SU-DHL-6 (cell line): ENCODE measurements around the gene AKIRIN1.
"Not testable (repeated sequence)": the region's sequence is repeated elsewhere in the genome, so short reads cannot be mapped to it uniquely, and the experiment has no call there.

Experiments used
- H2AFZ ChIP-seq: fragments of 200-600 bp; sonication (generic); 2 replicates; pipeline ENCODE4 v1.6.1; 2014; ENCODE audit warnings: low read depth, mild to moderate bottlenecking, moderate library complexity, mixed read lengths, antibody characterized with exemption, low read length; ENCODE audit not compliant: severe bottlenecking
- H3F3A ChIP-seq: fragments of 200-600 bp; shearing (Covaris generic); 2 replicates; pipeline ENCODE4 v1.6.0; 2016; ENCODE audit warnings: antibody characterized with exemption, mild to moderate bottlenecking; ENCODE audit not compliant: insufficient read depth
- H3K27ac ChIP-seq: fragments of 200-600 bp; sonication (generic); 2 replicates; pipeline ENCODE4 v1.5.1; 2016; ENCODE audit warnings: low read depth, mild to moderate bottlenecking, low read length, moderate library complexity, mixed read lengths
- H3K27me3 ChIP-seq: fragments of 200-600 bp; sonication (generic), shearing (Covaris generic); 2 replicates; pipeline ENCODE4 v1.6.0; 2014; ENCODE audit warnings: mild to moderate bottlenecking, low read length
- H3K36me3 ChIP-seq: fragments of 200-600 bp; sonication (generic); 2 replicates; pipeline ENCODE4 v1.6.1; 2014; ENCODE audit warnings: mild to moderate bottlenecking, low read length, mixed read lengths
- H3K4me2 ChIP-seq: fragments of 300-600, 200-600 bp; shearing (Covaris generic), sonication (generic); 2 replicates; pipeline ENCODE4 v1.6.0; 2014; ENCODE audit warnings: low read length, low read depth, mild to moderate bottlenecking; ENCODE audit not compliant: poor library complexity, severe bottlenecking
- H3K4me3 ChIP-seq: fragments of 200-600 bp; sonication (generic); 2 replicates; pipeline ENCODE4 v1.5.1; 2014; ENCODE audit warnings: antibody characterized with exemption, low read length, mild to moderate bottlenecking, mixed read lengths; ENCODE audit not compliant: insufficient read depth, poor library complexity, severe bottlenecking
- H3K79me2 ChIP-seq: fragments of 200-600 bp; sonication (generic); 2 replicates; pipeline ENCODE4 v1.6.1; 2014; ENCODE audit warnings: mild to moderate bottlenecking, low read length, moderate library complexity; ENCODE audit not compliant: insufficient read depth
- H3K9ac ChIP-seq: fragments of 200-600 bp; sonication (generic); 2 replicates; pipeline ENCODE4 v1.7.0; 2014; ENCODE audit warnings: mild to moderate bottlenecking, low read length
- H3K9me2 ChIP-seq: fragments of 200-600 bp; sonication (generic); replicated peaks from 2 replicates; pipeline ENCODE4 v1.6.1; 2014; ENCODE audit warnings: low read length; ENCODE audit not compliant: insufficient read depth
- H3K9me3 ChIP-seq: fragments of 200-600 bp; sonication (generic); 2 replicates; pipeline ENCODE4 v1.6.1; 2014; ENCODE audit warnings: low read length, mixed read lengths; ENCODE audit not compliant: insufficient read depth
- H4K20me1 ChIP-seq: fragments of 200-600 bp; sonication (generic); 2 replicates; pipeline ENCODE4 v1.6.1; 2014; ENCODE audit warnings: low read depth, mild to moderate bottlenecking, antibody characterized with exemption, low read length, moderate library complexity, mixed read lengths
- EZH2phosphoT487 ChIP-seq: fragments of 200-600 bp; sonication (generic), shearing (Covaris generic); conservative IDR thresholded peaks from 2 replicates; pipeline ENCODE4 v1.6.1; 2018; ENCODE audit warnings: mild to moderate bottlenecking, antibody characterized with exemption, low read length, moderate library complexity, mixed read lengths
- TF ChIP-seq, protein P1 (sequence below): fragments of 200-600 bp; sonication (generic); IDR thresholded peaks from one replicate; pipeline ENCODE4 v1.5.1; 2017; ENCODE audit warnings: antibody characterized with exemption, mild to moderate bottlenecking, low read length, moderate library complexity; ENCODE audit not compliant: insufficient read depth, poor library complexity, severe bottlenecking

AKIRIN1 gene

DNA sequence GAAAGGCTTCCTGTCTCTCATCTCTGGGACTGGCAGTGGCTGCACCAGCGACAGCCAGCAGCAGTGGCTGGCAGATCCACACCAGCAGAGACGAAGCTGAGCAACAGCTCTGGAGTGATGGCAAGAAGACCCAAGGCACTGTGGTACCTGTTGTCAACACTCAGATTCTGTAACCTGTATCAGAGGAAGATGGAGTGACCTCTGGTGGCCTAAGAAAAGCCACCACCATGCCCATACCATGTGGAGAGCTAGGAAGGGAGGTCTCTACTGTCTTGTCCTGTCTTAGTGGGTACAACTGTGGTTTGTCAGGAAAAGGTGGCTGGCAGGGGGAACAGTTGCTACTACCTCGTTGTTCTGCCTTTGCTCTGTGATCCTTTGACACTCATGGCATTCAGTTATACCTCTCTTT is 26.9 kb upstream of the AKIRIN1 start:
- no peaks in the 10 kb centered on the region for H3K36me3 ChIP-seq
- no peak overlapping the region for H3K27ac ChIP-seq
- no peaks in the 10 kb centered on the region for H3K79me2 ChIP-seq
- H3K4me3 ChIP-seq = no peak overlapping the region
- H3K27me3 ChIP-seq = no peaks in the 10 kb centered on the region
- H3K4me2 ChIP-seq = no peak overlapping the region
- no peaks in the 10 kb centered on the region for H3K9me2 ChIP-seq
- H3K9me3 ChIP-seq = no peaks in the 10 kb centered on the region
- no peak overlapping the region for H3K9ac ChIP-seq
- H3F3A ChIP-seq = no peaks in the 10 kb centered on the region
- TF ChIP-seq, protein P1, sequence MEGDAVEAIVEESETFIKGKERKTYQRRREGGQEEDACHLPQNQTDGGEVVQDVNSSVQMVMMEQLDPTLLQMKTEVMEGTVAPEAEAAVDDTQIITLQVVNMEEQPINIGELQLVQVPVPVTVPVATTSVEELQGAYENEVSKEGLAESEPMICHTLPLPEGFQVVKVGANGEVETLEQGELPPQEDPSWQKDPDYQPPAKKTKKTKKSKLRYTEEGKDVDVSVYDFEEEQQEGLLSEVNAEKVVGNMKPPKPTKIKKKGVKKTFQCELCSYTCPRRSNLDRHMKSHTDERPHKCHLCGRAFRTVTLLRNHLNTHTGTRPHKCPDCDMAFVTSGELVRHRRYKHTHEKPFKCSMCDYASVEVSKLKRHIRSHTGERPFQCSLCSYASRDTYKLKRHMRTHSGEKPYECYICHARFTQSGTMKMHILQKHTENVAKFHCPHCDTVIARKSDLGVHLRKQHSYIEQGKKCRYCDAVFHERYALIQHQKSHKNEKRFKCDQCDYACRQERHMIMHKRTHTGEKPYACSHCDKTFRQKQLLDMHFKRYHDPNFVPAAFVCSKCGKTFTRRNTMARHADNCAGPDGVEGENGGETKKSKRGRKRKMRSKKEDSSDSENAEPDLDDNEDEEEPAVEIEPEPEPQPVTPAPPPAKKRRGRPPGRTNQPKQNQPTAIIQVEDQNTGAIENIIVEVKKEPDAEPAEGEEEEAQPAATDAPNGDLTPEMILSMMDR = no peak
- no peak for TF ChIP-seq EZH2phosphoT487
- no peaks in the 10 kb centered on the region for H4K20me1 ChIP-seq
- H2AFZ ChIP-seq = no peak overlapping the region

DNA sequence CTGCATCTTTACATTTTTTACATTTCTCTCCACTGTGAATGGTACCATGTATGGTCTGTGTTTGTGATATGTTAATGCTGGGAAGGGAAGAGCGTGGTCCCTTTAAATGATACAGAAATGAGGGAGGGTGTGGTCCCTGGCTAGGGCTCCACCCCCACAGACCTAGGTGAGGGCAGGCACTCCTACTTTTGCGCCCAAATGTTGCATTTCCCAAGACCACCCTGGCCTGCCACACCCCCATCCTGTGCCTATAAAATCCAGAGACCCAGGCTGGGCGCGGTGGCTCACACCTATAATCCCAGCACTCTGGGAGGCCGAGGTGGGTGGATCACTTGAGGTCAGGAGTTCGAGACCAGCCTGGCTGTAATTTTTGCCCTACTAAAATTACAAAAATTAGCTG is 17.9 kb upstream of the AKIRIN1 start:
- H3K9me2 ChIP-seq, H2AFZ ChIP-seq, H3K4me2 ChIP-seq: not testable (repeated sequence)

DNA sequence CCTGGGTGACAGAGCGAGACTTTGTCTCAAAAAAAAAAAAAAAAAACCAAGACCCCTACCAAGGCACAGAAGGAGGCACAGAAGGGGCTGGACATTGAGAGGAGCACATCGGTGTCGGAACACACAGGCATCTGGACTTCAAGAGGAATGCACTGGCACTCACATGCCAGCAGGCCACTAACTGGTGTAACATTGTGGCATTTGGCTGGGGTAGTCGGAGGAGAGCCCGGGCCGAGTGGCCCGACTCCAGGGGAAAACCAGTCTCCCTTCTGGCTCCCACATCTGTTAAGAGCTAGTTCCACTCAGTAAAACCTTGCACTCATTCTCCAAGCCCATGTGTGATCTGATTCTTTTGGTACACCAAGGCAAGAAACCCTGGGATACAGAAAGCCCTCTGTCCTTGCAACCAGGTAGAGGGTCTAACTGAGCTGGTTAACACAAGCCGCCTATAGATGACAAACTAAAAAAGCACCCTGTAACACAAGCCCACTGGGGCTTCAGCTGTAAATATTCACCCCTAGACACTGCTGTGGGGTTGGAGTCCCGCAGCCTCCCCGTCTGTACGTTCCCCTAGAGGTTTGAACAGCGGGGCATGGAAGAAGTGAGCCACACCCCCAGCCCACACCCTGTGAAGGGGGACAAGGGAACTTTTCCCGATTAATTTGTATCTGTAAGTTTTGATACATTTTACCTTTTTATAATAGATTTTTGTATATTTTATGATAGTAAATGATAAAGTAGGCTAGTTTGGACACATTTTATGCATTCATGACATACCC is 17.2 kb upstream of the AKIRIN1 start:
- Histone ChIP-seq H3K79me2 (no peaks in the 10 kb centered on the region), H4K20me1 (no peaks in the 10 kb centered on the region), H3K27me3 (no peaks in the 10 kb centered on the region), H2AFZ (no peak overlapping the region), H3K27ac (no peak overlapping the region), H3K9me2 (no peaks in the 10 kb centered on the region), H3K4me3 (no peak overlapping the region), H3K9me3 (no peaks in the 10 kb centered on the region), H3K36me3 (no peaks in the 10 kb centered on the region), H3K4me2 (no peak overlapping the region), H3K9ac (no peak overlapping the region), H3F3A (no peaks in the 10 kb centered on the region)
- TF ChIP-seq, protein P1 = no peak
- no peak for TF ChIP-seq EZH2phosphoT487

More for the DNA sequence above, 17.9 kb upstream of the AKIRIN1 start:
- not testable (repeated sequence) for H3K9me3 ChIP-seq, H3K4me3 ChIP-seq, H3K27me3 ChIP-seq, H3K79me2 ChIP-seq, H3K9ac ChIP-seq, H3K36me3 ChIP-seq, H4K20me1 ChIP-seq, H3K27ac ChIP-seq, H3F3A ChIP-seq

DNA sequence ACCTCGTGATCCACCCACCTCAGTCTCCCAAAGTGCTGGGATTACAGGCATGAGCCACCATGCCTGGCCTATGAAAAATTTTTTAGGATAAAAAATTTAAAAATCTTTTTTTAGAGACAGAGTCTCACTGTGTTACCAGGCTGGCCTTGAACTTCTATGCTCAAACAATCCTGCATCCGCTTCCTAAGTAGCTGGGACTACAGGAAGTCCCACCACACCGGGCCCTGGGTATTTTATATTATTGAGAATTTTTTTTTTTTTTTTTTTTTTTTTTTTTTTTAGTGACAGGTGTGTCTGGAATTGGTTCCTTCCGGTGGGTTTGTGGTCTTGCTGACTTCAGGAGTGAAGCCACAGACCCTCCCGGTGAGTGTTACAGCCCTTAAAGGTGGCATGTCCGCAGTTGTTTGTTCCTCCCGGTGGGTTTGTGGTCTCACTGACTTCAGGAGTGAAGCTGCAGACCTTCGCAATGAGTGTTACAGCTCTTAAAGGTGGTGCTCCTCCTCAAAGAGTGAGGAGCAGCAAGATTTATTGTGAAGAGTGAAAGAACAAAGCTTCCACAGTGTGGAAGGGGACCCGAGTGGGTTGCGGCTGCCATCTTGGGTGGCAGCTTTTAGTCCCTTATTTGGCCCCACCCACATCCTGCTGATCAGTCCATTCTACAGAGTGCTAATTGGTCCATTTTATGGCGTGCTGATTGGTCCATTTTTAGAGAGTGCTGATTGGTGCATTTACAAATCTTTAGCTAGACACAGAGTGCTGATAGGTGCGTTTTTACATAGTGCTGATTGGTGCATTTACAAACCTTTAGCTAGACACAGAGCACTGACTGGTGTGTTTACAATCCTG is 13.5 kb upstream of the AKIRIN1 start:
- H3F3A ChIP-seq, H3K27me3 ChIP-seq, H3K36me3 ChIP-seq, H3K9me3 ChIP-seq, H3K4me2 ChIP-seq, H3K9me2 ChIP-seq, H2AFZ ChIP-seq, H3K9ac ChIP-seq, H3K79me2 ChIP-seq, H4K20me1 ChIP-seq, H3K27ac ChIP-seq, H3K4me3 ChIP-seq: not testable (repeated sequence)

DNA sequence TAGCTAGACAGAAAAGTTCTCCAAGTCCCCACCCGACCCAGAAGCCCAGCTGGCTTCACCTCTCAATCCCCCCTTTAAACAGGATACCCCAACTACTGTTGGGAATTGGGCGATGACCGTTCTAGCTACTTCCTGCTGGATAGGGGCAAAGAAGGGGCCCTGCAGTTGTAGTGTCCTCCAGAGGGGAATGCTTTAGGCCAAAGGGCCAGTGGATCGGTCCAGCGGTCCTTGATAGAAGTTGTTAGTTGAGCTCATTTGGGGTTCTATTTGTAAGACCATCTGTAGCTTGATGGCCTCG is 12.9 kb upstream of the AKIRIN1 start:
- not testable (repeated sequence) for H3K4me2 ChIP-seq, H3F3A ChIP-seq, H3K9me2 ChIP-seq, H3K9ac ChIP-seq, H4K20me1 ChIP-seq, H3K4me3 ChIP-seq, H3K79me2 ChIP-seq, H3K27me3 ChIP-seq, H3K27ac ChIP-seq, H2AFZ ChIP-seq, H3K9me3 ChIP-seq, H3K36me3 ChIP-seq

DNA sequence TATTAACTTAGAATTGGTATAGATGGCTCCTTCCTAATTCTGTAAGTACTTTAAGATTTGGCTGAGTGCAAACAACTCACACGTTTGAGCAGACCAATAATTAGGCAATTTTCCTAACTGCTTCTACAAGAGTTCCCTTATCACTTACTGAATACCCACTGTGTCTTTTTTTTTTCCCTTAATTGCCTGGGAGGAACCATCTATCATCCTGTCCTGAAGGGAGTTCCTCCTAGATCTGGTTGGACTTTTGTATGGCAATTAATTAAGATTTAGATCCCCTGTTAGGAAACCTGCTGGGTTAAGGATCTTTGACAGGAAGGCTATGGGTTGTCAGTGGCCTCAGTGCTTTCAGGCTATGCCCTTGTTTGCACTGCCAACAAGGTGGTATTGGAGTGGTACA is 11.7 kb upstream of the AKIRIN1 start:
- not testable (repeated sequence) for H3K9me3 ChIP-seq, H3K4me3 ChIP-seq, H3K79me2 ChIP-seq, H3K36me3 ChIP-seq, H2AFZ ChIP-seq, H3K27ac ChIP-seq, H4K20me1 ChIP-seq, H3K9ac ChIP-seq, H3K27me3 ChIP-seq, H3K4me2 ChIP-seq, H3K9me2 ChIP-seq, H3F3A ChIP-seq
